22Rv1 (cell line): ENCODE measurements around the gene TTC28.

Experiments used
- H3K27ac ChIP-seq: fragments of 450-650 bp; 2 replicates; pipeline ENCODE4 v1.5.1; 2017
- ZFX ChIP-seq: fragments of 450-650 bp; IDR thresholded peaks from 2 replicates; pipeline ENCODE4 v1.6.1; 2017; ENCODE audit warnings: antibody characterized with exemption, borderline replicate concordance
- TF ChIP-seq, protein P1 (sequence below): fragments of 450-650 bp; IDR thresholded peaks from 2 replicates; pipeline ENCODE4 v1.5.1; 2017; ENCODE audit warnings: mild to moderate bottlenecking

The TTC28 gene

DNA sequence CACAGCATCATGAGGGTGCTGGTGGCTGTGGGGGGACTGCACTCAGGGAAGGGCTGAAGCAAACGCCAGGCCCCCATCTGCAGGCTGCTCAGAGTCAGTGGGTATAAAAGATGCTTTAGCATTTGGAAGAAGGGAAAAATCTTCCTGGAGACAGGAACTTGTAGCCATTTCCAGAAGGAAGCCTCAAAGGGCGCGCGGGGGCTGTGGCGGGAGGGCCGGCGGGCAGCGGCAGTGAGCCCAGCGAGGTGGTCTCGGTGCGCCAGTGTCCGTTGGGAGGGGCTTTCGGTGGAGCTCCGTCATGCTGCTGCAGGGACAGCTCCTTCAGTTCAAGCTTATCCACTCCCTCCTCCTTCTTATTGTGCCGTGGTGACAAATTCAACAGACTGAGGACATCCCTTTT, 697.5 kb downstream of the TTC28 start:
- no peak overlapping the region for H3K27ac ChIP-seq
- no peak for TF ChIP-seq ZFX
- TF ChIP-seq, protein P1, sequence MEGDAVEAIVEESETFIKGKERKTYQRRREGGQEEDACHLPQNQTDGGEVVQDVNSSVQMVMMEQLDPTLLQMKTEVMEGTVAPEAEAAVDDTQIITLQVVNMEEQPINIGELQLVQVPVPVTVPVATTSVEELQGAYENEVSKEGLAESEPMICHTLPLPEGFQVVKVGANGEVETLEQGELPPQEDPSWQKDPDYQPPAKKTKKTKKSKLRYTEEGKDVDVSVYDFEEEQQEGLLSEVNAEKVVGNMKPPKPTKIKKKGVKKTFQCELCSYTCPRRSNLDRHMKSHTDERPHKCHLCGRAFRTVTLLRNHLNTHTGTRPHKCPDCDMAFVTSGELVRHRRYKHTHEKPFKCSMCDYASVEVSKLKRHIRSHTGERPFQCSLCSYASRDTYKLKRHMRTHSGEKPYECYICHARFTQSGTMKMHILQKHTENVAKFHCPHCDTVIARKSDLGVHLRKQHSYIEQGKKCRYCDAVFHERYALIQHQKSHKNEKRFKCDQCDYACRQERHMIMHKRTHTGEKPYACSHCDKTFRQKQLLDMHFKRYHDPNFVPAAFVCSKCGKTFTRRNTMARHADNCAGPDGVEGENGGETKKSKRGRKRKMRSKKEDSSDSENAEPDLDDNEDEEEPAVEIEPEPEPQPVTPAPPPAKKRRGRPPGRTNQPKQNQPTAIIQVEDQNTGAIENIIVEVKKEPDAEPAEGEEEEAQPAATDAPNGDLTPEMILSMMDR = no peak

DNA sequence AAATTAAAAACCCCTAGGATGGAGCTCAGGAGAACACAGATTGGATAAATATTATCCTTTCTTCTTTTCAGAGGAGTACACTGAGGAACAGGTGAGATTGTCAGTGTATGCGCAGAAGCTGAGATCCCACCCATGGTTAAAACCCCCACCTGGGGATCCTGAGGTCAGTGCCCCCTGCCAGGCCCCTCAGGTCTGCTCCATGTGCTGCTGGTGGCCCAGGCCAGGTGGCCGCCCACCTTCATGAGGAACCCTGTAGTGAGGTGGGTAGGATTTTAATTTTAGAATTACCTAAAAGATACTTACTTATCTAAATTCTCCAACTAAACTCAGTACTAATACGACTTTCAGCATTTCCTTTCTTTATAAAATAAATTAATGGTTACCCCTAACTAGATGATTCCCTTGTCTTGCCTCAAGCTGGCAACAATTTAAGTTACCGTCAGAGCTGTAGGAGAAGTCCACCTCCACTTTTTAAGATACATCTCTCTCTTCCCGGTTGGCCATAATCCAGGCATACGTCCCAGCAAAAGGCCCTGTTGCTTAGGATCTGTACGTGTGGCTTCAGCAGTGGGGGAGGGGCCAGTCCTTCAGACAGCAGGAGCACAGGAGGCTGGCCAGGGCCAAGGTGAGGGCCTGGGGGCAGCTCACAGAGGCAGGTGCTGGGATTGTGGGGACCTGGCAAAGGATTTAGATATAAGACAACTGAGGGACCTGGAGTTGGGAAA, 699.1 kb downstream of the TTC28 start:
- TF ChIP-seq, protein P1 = no peak
- no peak for TF ChIP-seq ZFX
- no peak overlapping the region for H3K27ac ChIP-seq

GRCh38 chr22:27978802-27979201, 700.8 kb downstream of the TTC28 start:
- H3K27ac ChIP-seq = no peak overlapping the region
- TF ChIP-seq, protein P1 = no peak
- TF ChIP-seq ZFX = no peak

GRCh38 chr22:27978317-27978716, 701.3 kb downstream of the TTC28 start:
- TF ChIP-seq, protein P1 = no peak
- TF ChIP-seq ZFX = no peak
- H3K27ac ChIP-seq = no peak overlapping the region

GRCh38 chr22:27976586-27976985, 703.1 kb downstream of the TTC28 start:
- TF ChIP-seq, protein P1 = no peak
- no peak for TF ChIP-seq ZFX

GRCh38 chr22:27975381-27976013, 704.1 kb downstream of the TTC28 start:
- H3K27ac ChIP-seq = no peak overlapping the region
- TF ChIP-seq, protein P1 = no peak
- no peak for TF ChIP-seq ZFX

More at GRCh38 chr22:27976586-27976985, 703.1 kb downstream of the TTC28 start:
- no peak overlapping the region for H3K27ac ChIP-seq

DNA sequence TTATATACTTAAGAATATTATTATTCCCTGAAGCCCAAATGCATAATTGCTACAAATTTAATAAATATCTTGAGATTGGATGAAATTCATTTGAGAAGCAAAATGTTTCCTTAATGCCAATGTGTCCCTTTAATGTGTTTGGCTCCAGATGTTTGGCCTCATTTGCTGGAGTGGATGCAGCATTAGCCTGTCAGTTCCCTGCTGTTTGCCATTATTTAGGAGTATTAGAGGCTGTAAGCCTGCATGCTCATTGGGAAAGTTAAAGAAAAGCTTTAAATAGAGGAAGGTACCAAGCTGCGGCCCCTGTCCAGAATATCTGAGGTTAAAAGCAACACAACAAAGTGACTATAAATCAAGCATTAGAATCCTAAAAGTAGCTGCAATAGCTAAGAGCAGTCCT, 705.8 kb downstream of the TTC28 start:
- TF ChIP-seq, protein P1 = no peak
- TF ChIP-seq ZFX = no peak
- H3K27ac ChIP-seq = no peak overlapping the region
